ENCODE measurements around the gene PTPRA. TPM values are rescaled to one million over a fixed set of nuclear protein-coding genes. Genes with fewer than 3 reads are reported as not detected.
"Not testable (repeated sequence)": the region's sequence is repeated elsewhere in the genome, so short reads cannot be mapped to it uniquely, and the experiment has no call there.

Gene PTPRA
- total and polyA plus RNA-seq, 8 donors: 8.1 to 157 (median 21.8) TPM

DNA sequence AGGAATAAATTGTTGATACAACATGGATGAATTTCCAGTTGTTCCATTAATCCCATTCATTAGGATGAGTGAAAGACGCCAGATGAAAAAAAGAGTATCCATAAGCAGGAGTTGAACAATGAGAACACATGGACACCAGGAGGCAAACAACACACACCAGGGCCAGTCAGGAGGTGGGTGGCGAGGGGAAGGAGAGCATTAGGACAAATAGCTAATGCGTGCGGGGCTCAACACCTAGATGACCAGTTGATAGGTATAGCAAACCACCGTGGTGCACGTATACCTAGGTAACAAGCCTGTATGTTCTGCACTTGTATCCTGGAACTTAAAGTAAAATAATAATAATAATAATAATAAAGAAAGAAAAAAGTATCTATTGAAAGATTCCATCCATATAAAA, 43.9 kb upstream of the PTPRA start:
- Histone ChIP-seq H3K27me3 (peaks cover 0 to 19% (median 0%) of the 10 kb centered on the region in 3 donors), H3K27ac (no peak overlapping the region), H3K9me3 (no peaks in the 10 kb centered on the region), H3K36me3 (peaks cover 0 to under 1% (median under 1%) of the 10 kb centered on the region in 4 donors), H3K4me1 (peaks cover 0 to 10% (median 0%) of the 10 kb centered on the region in 4 donors), H3K4me3 (no peak overlapping the region)
- WGBS, 5 donors: 63 to 73% (median 70%) methylated on average over 6 of the region's 6 CpGs
- TF ChIP-seq EP300 (IDR thresholded peaks at IDR 0.05): no peak
- TF ChIP-seq, protein P1, sequence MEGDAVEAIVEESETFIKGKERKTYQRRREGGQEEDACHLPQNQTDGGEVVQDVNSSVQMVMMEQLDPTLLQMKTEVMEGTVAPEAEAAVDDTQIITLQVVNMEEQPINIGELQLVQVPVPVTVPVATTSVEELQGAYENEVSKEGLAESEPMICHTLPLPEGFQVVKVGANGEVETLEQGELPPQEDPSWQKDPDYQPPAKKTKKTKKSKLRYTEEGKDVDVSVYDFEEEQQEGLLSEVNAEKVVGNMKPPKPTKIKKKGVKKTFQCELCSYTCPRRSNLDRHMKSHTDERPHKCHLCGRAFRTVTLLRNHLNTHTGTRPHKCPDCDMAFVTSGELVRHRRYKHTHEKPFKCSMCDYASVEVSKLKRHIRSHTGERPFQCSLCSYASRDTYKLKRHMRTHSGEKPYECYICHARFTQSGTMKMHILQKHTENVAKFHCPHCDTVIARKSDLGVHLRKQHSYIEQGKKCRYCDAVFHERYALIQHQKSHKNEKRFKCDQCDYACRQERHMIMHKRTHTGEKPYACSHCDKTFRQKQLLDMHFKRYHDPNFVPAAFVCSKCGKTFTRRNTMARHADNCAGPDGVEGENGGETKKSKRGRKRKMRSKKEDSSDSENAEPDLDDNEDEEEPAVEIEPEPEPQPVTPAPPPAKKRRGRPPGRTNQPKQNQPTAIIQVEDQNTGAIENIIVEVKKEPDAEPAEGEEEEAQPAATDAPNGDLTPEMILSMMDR (IDR thresholded peaks at IDR 0.05): no peak
- no peak for TF ChIP-seq POLR2AphosphoS5 (IDR thresholded peaks at IDR 0.05)
- no peak for TF ChIP-seq POLR2A (IDR thresholded peaks at IDR 0.05)
- no peak for DNase-seq
- intact Hi-C loops (cut with DNase I; ENCODE audit: low total_unique reads): no loop called here

DNA sequence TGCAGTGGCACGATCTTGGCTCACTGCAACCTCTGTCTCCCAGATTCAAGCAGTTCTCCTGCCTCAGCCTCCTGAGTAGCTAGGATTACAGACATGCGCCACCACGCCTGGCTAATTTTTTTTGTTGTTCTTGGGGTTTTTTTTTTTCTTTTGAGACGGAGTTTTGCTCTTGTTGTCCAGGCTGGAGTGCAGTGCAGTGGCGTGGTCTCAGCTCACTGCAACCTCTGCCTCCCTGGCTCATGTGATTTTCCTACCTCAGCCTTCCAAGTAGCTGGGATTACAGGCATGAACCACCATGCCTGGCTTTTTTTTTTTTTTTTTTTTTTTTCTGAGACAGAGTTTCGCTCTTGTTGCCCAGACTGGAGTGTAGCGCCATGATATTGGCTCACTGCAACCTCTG, 42.1 kb upstream of the PTPRA start:
- H3K27ac ChIP-seq; H3K4me3 ChIP-seq; DNase-seq; intact Hi-C loops (cut with DNase I; ENCODE audit: low total_unique reads); H3K9me3 ChIP-seq: not testable (repeated sequence)
- peaks cover 0 to 10% (median 0%) of the 10 kb centered on the region in 4 donors for H3K4me1 ChIP-seq
- WGBS, 5 donors: 75 to 84% (median 81%) methylated on average over 7 of the region's 7 CpGs
- peaks cover 0 to 14% (median 0%) of the 10 kb centered on the region in 3 donors for H3K27me3 ChIP-seq
- H3K36me3 ChIP-seq: peaks cover 0 to 19% (median 14%) of the 10 kb centered on the region in 4 donors

DNA sequence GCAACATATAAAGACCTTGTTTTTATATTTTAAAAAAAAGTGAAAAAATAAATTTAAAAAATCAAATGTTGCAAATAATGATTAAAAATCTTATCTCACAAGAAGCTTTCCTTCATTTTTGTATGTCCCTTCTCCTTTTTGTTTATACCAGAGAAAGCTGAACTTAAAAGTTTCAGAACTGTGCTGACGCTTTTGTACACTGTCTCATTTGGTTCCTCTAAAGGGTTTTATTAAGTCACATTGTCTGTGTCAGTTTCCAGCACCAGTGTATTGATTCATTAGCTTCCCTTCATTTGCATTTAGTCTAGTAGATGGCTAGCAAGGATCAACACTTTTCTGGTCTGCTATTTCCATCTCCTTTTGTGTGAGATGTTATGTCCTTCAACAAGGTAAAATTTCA, 39.5 kb upstream of the PTPRA start:
- peaks cover 0 to 42% (median 35%) of the 10 kb centered on the region in 4 donors for H3K36me3 ChIP-seq
- no peak overlapping the region for H3K27ac ChIP-seq
- no peaks in the 10 kb centered on the region for H3K9me3 ChIP-seq
- H3K27me3 ChIP-seq: no peaks in the 10 kb centered on the region
- no peak for DNase-seq
- 79 to 93% (median 82%) methylated on average over 1 of the region's 1 CpG for WGBS, 5 donors
- TF ChIP-seq EP300 (IDR thresholded peaks at IDR 0.05) (no peak), POLR2AphosphoS5 (IDR thresholded peaks at IDR 0.05) (no peak), POLR2A (IDR thresholded peaks at IDR 0.05) (no peak)
- TF ChIP-seq, protein P1 (IDR thresholded peaks at IDR 0.05): no peak
- H3K4me3 ChIP-seq: no peak overlapping the region
- H3K4me1 ChIP-seq: peaks cover 0 to 11% (median 1%) of the 10 kb centered on the region in 4 donors
- intact Hi-C loops (cut with DNase I; ENCODE audit: low total_unique reads): no loop called here

DNA sequence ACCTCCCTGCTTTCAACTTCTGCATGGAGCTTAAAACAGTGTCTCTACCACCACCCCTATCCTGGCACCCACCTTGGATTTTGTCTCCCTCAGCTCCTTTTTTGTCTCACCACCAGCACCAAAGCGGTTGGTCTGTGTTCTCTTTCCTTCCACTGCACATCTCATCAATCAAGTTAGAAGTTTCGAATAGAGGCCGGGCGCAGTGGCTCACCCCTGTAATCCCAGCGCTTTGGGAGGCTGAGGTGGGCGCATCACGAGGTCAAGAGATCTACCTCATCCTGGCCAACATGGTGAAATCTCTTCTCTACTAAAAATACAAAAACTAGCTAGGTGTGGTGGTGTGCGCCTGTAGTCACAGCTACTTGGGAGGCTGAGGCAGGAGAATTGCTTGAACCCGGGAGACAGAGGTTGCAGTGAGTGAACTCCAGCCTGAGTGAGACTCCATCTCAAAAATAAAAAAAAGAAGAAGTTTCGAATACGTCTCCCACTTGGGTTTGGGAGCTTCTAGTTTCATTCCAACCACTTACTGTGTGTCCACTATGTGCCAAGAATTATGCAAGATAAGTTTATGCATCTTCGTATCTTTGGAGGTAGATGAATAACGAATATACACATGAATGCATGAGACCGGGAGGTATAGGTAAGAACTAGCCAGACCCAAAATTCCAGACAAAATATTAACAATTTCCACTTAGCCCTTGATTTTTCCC, 38.7 kb upstream of the PTPRA start:
- WGBS, 5 donors: 89 to 96% (median 94%) methylated on average over 14 of the region's 14 CpGs
- Histone ChIP-seq H3K36me3 (peaks cover 0 to 43% (median 36%) of the 10 kb centered on the region in 4 donors), H3K9me3 (no peaks in the 10 kb centered on the region), H3K27ac (no peak overlapping the region), H3K27me3 (no peaks in the 10 kb centered on the region), H3K4me1 (peaks cover 4 to 19% (median 8%) of the 10 kb centered on the region in 4 donors), H3K4me3 (no peak overlapping the region)
- TF ChIP-seq, protein P1 (IDR thresholded peaks at IDR 0.05): no peak
- no peak for TF ChIP-seq POLR2AphosphoS5 (IDR thresholded peaks at IDR 0.05)
- no peak for TF ChIP-seq EP300 (IDR thresholded peaks at IDR 0.05)
- TF ChIP-seq POLR2A (IDR thresholded peaks at IDR 0.05): no peak
- intact Hi-C loops (cut with DNase I; ENCODE audit: low total_unique reads): no loop called here
- DNase-seq: no peak

DNA sequence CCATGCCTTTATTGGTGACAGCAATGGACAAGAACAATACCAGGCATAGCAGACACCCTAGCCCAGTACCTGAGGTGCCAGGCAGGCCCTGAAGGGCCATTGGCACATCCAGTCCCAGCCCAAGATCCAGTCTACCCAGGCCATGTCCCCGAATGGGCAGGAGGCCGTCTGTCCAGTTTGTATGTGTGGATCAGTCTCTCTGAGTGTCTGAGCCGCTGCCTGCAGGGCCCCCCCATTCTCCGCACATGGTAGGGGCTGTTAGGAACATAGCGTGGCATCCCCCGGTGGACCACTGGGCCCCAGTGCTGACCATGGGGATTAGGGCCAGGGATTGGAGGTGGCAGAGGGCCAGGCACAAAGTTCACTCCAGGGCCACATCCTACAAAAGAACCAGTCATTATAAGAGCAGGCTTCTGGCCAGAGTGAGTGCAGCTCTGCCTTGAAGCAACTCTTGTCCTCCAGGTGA, 37.9 kb upstream of the PTPRA start:
- Histone ChIP-seq H3K27ac (no peak overlapping the region), H3K36me3 (peaks cover 0 to 43% (median 36%) of the 10 kb centered on the region in 4 donors), H3K4me1 (peaks cover 11 to 26% (median 13%) of the 10 kb centered on the region in 4 donors), H3K27me3 (no peaks in the 10 kb centered on the region), H3K4me3 (no peak overlapping the region), H3K9me3 (no peaks in the 10 kb centered on the region)
- TF ChIP-seq POLR2A (IDR thresholded peaks at IDR 0.05) (no peak), EP300 (IDR thresholded peaks at IDR 0.05) (no peak), POLR2AphosphoS5 (IDR thresholded peaks at IDR 0.05) (no peak)
- TF ChIP-seq, protein P1 (IDR thresholded peaks at IDR 0.05): no peak
- intact Hi-C loops (cut with DNase I; ENCODE audit: low total_unique reads): no loop called here
- DNase-seq: no peak
- WGBS, 5 donors: 82 to 93% (median 92%) methylated on average over 2 to 6 of the region's 6 CpGs

All from stomach (tissue), 9 donors.